GM12878 (cell line): ENCODE measurements around the gene CCDC28A. TPM values are rescaled to one million over a fixed set of nuclear protein-coding genes. Genes with fewer than 3 reads are reported as not detected.

Experiments
- ATAC-seq: fragments of 200-7000 bp; cut with Tn5 transposase; 3 replicates; pipeline ENCODE4 v1.9.1; 2020; ENCODE audit warnings: mild to moderate bottlenecking, moderate library complexity
- BruUV-seq: library from RNA; stranded (reverse); fragments of 400-500 nt; replicated peaks from 2 replicates; lab custom pipeline; 2021; lab: Mats Ljungman, UMichigan
- CTCF ChIA-PET: fragments of 300-600 bp; sonication (Branson Sonifier 250); formaldehyde crosslinking; extraction: SDS; loops from one replicate; lab custom pipeline; 2021; ENCODE audit warnings: inconsistent platforms; lab: Yijun Ruan, JAX
- POLR2A ChIA-PET: fragments of 350-600 bp; formaldehyde crosslinking; extraction: SDS; loops from one replicate; lab custom pipeline; 2021; ENCODE audit warnings: inconsistent platforms; lab: Charles Lee
- RAD21 ChIA-PET: fragments of 300-600 bp; sonication (Branson Sonifier 250); formaldehyde crosslinking; loops from one replicate; lab custom pipeline; 2023; ENCODE audit warnings: antibody characterized with exemption; ENCODE audit not compliant: unreplicated experiment; lab: Charles Lee
- SMC1A ChIA-PET: fragments of 300-600 bp; sonication (Branson Sonifier 250); formaldehyde crosslinking; loops from one replicate; lab custom pipeline; 2023; ENCODE audit not compliant: unreplicated experiment, uncharacterized antibody; lab: Charles Lee
- DNase-seq: peaks from one replicate; pipeline ENCODE4 v3.0.0-alpha.2; 2011; ENCODE audit warnings: low read depth, low spot score
- FAIRE-seq: peaks from 3 replicates; lab custom pipeline; 2011; peaks lifted over from hg19 to GRCh38; lab: Jason Lieb, UNC
- H2AFZ ChIP-seq: 2 replicates; pipeline ENCODE4 v1.6.0; 2011; ENCODE audit warnings: low read depth, low read length, control low read depth; ENCODE audit not compliant: control insufficient read depth
- H3K27ac ChIP-seq: 2 replicates; pipeline ENCODE4 v1.5.1; 2011; ENCODE audit warnings: control low read depth; ENCODE audit not compliant: control insufficient read depth, insufficient read depth
- H3K27me3 ChIP-seq, 2 experiments: replicated peaks in 1 of 2; 2 replicates each; pipeline versions ENCODE4 v1.6.0 to v1.6.1; 2011; ENCODE audit warnings: low read length in 1 of 2; ENCODE audit not compliant: control insufficient read depth in 2 of 2, insufficient read depth in 2 of 2
- H3K36me3 ChIP-seq, 2 experiments: 2 replicates each; pipeline ENCODE4 v1.5.1; 2011; ENCODE audit warnings: low read length in 1 of 2; ENCODE audit not compliant: control insufficient read depth in 2 of 2, insufficient read depth in 2 of 2
- H3K4me1 ChIP-seq: 2 replicates; pipeline ENCODE4 v1.6.1; 2011; ENCODE audit warnings: mild to moderate bottlenecking, low read length, moderate library complexity, mixed read lengths; ENCODE audit not compliant: control insufficient read depth, insufficient read depth
- H3K4me2 ChIP-seq: 2 replicates; pipeline ENCODE4 v1.6.0; 2011; ENCODE audit warnings: control low read depth; ENCODE audit not compliant: control insufficient read depth, insufficient read depth
- H3K4me3 ChIP-seq: fragments of 200-600 bp; sonication (generic); 2 replicates; pipeline ENCODE4 v1.5.1; 2016
- H3K79me2 ChIP-seq: 2 replicates; pipeline ENCODE4 v1.6.0; 2011; ENCODE audit warnings: low read length; ENCODE audit not compliant: control insufficient read depth, insufficient read depth
- H3K9ac ChIP-seq: 2 replicates; pipeline ENCODE4 v1.8.0; 2011; ENCODE audit warnings: low read length, control low read depth, mixed read lengths; ENCODE audit not compliant: control insufficient read depth, insufficient read depth
- H3K9me3 ChIP-seq: replicated peaks from 3 replicates; pipeline ENCODE4 v1.5.1; 2011; ENCODE audit warnings: mild to moderate bottlenecking, low read length; ENCODE audit not compliant: control insufficient read depth, insufficient read depth
- H4K20me1 ChIP-seq: 2 replicates; pipeline ENCODE4 v1.6.0; 2011; ENCODE audit not compliant: control insufficient read depth, insufficient read depth
- CBX3 ChIP-seq: fragments of 200-600 bp; sonication (generic); IDR thresholded peaks from 2 replicates; pipeline ENCODE4 v1.6.1; 2016; ENCODE audit warnings: low read depth, borderline replicate concordance
- CREB1 ChIP-seq: IDR thresholded peaks from 2 replicates; pipeline ENCODE4 v1.6.1; 2012; ENCODE audit warnings: low read depth, mild to moderate bottlenecking, inconsistent platforms
- LARP7 ChIP-seq: fragments of 450-650 bp; IDR thresholded peaks from 2 replicates; pipeline ENCODE4 v1.6.1; 2017; ENCODE audit warnings: mild to moderate bottlenecking
- MTA3 ChIP-seq: IDR thresholded peaks from 2 replicates; pipeline ENCODE4 v1.6.1; 2012; ENCODE audit warnings: low read length, inconsistent platforms, borderline replicate concordance
- NR2C2 ChIP-seq: IDR thresholded peaks from 2 replicates; pipeline ENCODE4 v1.6.1; 2011; ENCODE audit warnings: borderline replicate concordance, low read depth; ENCODE audit not compliant: control insufficient read depth, insufficient read length
- ZBTB11 ChIP-seq: fragments of 450-650 bp; formaldehyde crosslinking; IDR thresholded peaks from 2 replicates; pipeline ENCODE4 v1.5.0; 2022; ENCODE audit warnings: mild to moderate bottlenecking, missing genetic modification characterization
- WGBS: methylation state at CpG from one replicate; pipeline ENCODE4 v1.1.6; 2016; ENCODE audit warnings: low lambda C conversion rate; ENCODE audit not compliant: insufficient replicate concordance, insufficient coverage; ENCODE audit errors: missing lambda C conversion rate; 5-methylcytosine and 5-hydroxymethylcytosine counted together
- in situ Hi-C: fragments of 300-500 bp; cut with MboI; formaldehyde crosslinking; loops from 9 replicates; pipeline ENCODE4 v1.14.3; 2018; ENCODE audit warnings: mixed read lengths
- intact Hi-C: fragments of 100-400 bp; cut with micrococcal nuclease; formaldehyde crosslinking; loops from one replicate; pipeline ENCODE4 v1.14.2; 2022; ENCODE audit not compliant: unreplicated experiment
- polyA plus RNA-seq, 11 experiments: library from polyadenylated mRNA; depleted of rRNA in 4 of 11; unstranded in 6 of 11; stranded (reverse) in 5 of 11; fragments of >200 nt; fragmentation: Nextera tagmentation in 4 of 11; fragmentation: Illumina TruSeq in 1 of 11; extraction: Ambion mirVana in 4 of 11; extraction: Trizol in 1 of 11; gene quantifications; 1 replicate in 1 of 11; 2 replicates in 10 of 11; pipeline versions ENCODE4 v1.2.1 to v1.2.3, GENCODE V29; 2011 to 2016; ENCODE audit warnings: inconsistent platforms in 2 of 11, missing spikeins in 2 of 11, low read depth in 1 of 11
- total RNA-seq, 4 experiments: library from RNA; depleted of rRNA in 3 of 4; stranded (reverse); fragments of >200 nt in 3 of 4; fragmentation: Illumina TruSeq in 1 of 4; extraction: Trizol in 1 of 4; gene quantifications; 2 replicates each; pipeline versions ENCODE4 v1.2.1 to v1.2.3, GENCODE V29; 2013 to 2021

The CCDC28A gene
- total and polyA plus RNA-seq, 10 of the 15 experiments (the other 5 are each of a cell fraction or from before 2014, with no cell fraction given): 13.5 to 38.8 (median 19.2) TPM

DNA sequence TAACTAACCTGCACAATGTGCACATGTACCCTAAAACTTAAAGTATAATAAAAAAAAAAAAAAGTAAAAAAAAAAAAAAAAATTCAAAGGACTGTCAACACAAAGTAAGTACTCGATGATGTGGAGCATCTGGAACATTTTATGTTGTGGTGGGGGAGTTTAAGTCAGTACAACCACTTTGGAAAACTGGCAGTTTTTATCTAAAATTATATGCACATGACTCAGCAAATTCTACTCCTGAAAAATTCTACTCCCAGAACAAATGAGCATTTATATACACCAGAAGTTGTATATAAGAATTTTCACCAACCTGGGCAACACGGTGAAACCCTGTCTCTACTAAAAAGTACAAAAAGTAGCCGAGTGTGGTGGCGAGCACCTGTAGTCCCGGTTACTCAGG is 36.9 kb upstream of the CCDC28A start:
- ChIA-PET SMC1A (no interaction called here), CTCF (no interaction called here), RAD21 (no interaction called here), POLR2A (no interaction called here)
- intact Hi-C loops: no loop called here
- WGBS: 78% methylated on average over 5 of the region's 5 CpGs
- TF ChIP-seq NR2C2 (no peak), ZBTB11 (no peak), MTA3 (no peak), LARP7 (no peak), CREB1 (no peak), CBX3 (no peak)
- ATAC-seq (no peak), DNase-seq (no peak), FAIRE-seq (no peak)
- no peaks in the 10 kb centered on the region for H3K27me3 ChIP-seq
- no peaks in the 10 kb centered on the region for H3K4me1 ChIP-seq
- H4K20me1 ChIP-seq: no peaks in the 10 kb centered on the region
- no peak overlapping the region for H2AFZ ChIP-seq
- no peak overlapping the region for H3K4me3 ChIP-seq
- in situ Hi-C loops: no loop called here
- BruUV-seq: no TSS peak
- H3K36me3 ChIP-seq: no peaks in the 10 kb centered on the region
- no peak overlapping the region for H3K9ac ChIP-seq
- no peak overlapping the region for H3K4me2 ChIP-seq
- H3K27ac ChIP-seq: no peak overlapping the region
- H3K79me2 ChIP-seq: no peaks in the 10 kb centered on the region
- no peaks in the 10 kb centered on the region for H3K9me3 ChIP-seq
